Right kidney (tissue), 1 donor: ENCODE data around the gene DOK3.

ENCODE experiments used
- DNase-seq: peaks from one replicate; pipeline ENCODE4 v3.0.0-alpha.2; 2016

The DOK3 gene

DNA sequence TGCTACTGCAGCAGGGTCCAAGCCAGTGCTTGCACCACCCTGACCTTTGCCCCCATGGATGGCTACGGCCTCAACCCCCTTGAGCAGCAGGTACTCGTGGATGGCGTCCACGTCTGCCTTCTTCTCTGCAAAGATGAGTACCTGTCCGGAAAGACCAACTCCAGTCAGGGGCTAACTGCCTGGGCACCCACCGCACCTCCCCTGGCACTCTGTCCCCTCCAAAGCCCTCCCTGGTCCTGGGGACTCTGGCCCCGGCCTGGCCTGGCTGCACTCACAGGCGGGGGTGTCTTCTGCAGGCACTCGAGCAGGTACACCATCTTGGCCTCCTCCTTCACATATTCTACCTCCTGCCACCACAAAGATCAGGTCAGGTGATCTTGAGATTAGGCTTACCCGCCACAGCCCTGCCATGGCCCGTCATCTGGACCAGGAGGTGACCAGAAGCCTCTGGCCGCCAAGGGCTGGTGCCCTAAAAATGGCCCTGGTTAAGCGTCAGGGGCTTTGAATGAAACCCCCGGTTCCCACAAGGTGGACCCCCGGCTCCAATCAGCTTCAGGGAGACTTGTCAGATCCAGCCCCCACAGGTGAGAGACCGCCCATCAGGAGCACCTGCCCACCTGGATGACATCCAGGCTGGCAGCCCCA lies 3.2 kb upstream of the DOK3 start:
- no peak for DNase-seq

DNA sequence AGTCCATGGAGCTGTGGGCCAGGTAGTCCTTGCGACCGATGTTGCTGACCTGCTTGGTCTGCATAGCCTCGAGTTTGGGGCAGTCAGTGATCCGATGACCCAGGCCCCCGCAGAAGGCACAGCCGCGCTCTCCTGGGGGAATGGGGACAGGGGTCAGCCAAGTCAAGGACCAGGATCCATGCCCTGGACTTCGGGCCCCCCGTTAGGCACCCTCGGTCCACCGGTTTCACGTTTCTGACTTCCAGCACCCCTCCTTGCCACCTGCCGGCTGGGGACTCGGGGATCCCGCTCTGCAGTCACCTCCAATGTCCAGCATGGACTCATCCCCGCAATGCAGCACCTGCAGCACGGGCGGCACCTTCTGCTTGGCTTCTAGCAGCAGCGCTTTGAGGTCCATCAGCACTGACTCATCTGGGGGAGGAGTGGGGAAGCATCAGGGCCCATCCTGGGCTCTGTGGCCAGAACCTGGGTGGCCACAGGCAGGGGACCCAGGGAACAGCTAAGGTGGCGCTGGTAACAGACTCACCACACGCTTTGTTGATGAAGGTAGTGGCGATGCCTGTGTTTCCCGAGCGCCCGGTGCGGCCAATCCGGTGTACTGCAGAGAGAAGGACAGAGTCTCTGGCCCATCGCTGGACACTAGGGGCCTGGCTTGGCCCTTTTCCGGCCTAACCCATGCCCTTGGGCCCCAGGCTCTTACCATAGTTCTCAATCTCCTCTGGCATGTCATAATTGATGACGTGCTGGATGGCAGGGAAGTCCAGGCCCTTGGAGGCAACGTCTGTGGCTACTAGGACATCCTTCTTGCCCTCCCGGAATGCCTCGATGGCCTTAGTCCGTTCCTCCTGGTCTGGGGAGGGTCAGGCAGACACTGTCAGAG lies 2.4 kb upstream of the DOK3 start:
- no peak for DNase-seq

DNA sequence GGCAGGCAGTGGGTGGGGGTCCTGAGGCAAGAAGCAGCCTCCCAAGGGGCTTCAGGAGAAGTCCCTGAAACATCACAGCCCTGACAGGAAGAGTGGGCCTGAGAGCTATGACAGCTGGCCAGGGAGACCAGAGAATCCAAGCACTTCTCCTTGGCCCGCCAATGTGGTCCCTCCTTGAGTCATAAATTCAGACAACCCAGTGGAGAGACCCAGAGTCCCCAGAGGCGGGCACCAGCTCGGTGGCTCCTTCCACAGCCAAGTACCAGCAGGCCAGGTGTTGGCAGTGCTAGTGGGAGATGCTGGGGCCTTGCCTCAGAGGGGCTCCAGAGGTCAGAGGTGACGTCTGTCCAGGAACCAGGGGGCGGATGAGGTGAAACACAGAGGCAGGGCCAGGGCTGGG lies 1.6 kb upstream of the DOK3 start:
- DNase-seq = no peak

DNA sequence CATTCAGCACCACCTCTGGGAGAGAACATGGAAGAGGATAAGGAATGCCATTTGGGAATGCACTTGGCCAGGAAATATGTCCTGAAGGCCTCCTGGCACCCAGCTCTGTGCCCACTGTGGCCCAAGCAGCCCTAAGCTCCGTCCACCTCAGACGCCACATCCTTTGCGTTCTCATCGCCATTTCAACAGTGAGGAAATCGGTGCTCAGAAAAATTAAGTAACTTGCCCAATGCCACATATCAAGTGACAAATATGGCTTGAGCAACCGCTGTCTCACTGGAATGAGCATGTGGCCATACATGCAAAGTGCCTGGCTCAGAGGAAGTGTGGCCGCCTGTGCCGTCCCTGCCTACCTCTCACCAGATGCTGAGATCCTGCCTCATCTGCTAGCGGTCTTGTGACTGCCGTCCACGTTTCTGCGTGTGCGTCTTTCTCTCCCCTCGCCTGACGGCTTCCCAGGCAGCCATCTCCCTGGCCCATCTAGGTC lies 984 bp upstream of the DOK3 start:
- DNase-seq = no peak

DNA sequence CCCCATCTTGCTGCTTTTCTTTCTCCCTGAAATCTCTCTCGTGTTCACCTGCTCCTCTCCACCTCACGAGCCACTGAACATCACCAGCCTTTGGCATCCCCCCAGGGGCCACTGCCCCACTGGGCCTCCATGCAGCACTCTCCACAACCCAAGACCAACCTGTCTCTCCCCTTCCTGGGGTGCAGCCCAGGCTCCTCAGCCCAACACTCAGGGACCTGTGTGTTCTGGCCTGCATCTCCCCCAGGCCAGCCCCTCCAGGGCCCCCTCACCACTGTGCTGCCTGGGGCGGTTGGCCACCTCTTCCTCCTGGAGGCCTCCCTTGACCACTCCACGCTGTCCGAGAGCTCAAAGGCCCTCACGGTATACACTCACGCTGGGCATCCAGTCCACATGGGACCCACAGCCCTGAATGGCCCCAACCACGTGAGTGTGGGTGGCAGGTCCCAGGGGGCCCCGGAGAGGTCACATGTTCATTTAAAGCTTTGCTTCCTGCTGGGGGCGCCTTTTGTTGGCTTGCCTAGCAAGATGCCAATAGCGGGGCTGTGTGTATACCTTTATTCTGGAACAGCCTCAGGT lies 453 bp upstream of the DOK3 start:
- DNase-seq = no peak

GRCh38 chr5:177508837-177509236 lies 789 bp downstream of the DOK3 start:
- no peak for DNase-seq

- DNase-seq = no peak
Observed at GRCh38 chr5:177508221-177508611, 1.4 kb downstream of the DOK3 start.

GRCh38 chr5:177507596-177508220 lies 1.9 kb downstream of the DOK3 start:
- no peak for DNase-seq

DNA sequence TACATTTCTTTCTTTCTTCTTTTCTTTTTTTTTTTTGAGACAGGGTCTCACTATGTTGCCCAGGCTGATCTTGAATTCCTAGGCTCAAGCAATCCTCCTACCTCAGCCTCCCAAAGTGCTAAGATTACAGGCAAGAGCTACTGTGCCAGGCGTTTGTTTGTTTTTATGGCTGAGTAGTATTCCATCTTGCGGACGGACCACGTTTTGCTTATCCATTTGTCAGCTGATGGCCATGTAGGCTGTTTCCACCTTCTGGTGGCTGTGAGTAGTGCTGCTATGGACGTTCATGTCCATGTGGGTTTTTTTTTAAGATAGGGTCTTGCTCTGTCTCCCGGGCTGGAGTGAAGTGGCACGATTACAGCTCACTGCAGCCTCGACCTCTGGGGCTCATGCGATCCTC lies 2.5 kb downstream of the DOK3 start:
- DNase-seq = no peak

DNA sequence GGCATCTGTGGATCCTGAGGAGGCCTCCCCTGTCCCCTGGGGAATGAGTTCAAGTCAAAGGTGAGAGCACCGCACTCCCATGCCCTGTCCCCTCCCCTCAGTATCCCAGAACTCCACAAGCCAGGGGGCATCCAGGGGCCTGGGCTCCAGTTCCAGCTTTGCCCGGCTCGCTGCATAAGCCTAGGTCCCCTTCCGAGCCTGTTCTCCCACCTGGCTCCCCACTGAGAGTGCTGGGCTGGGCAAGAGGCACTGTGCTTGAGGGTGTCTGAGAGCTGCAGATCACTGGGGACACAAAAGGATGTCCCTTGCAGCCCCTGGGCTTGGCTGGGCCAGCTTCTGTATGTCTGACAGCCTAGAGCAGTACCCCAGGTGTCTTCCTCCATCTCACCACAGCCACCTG lies 4.6 kb downstream of the DOK3 start:
- DNase-seq = no peak

- DNase-seq = no peak
Observed at GRCh38 chr5:177504086-177505056, 5.3 kb downstream of the DOK3 start.

- DNase-seq = no peak
Observed at GRCh38 chr5:177503351-177504085, 6.1 kb downstream of the DOK3 start.

DNA sequence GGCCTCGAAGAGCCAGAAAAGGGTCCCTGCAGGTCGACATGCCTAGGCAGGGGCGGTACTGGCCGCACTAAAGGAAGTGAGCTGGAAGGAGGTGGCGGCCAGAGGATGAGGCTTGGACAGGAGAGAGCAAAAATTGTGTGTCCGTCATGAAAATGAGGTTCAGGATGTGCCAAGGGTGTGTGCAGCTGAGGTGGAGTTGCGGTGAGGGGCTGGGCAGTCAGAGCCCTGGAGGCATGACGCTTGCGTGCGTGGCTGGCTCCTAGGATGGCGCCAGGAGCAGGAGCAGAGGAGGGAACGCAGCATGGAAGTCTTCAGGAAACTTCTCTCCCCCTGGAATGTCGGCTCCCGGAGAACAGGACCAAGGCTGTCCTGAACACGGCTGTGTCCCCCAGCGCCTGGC lies 6.7 kb downstream of the DOK3 start:
- DNase-seq = no peak

DNA sequence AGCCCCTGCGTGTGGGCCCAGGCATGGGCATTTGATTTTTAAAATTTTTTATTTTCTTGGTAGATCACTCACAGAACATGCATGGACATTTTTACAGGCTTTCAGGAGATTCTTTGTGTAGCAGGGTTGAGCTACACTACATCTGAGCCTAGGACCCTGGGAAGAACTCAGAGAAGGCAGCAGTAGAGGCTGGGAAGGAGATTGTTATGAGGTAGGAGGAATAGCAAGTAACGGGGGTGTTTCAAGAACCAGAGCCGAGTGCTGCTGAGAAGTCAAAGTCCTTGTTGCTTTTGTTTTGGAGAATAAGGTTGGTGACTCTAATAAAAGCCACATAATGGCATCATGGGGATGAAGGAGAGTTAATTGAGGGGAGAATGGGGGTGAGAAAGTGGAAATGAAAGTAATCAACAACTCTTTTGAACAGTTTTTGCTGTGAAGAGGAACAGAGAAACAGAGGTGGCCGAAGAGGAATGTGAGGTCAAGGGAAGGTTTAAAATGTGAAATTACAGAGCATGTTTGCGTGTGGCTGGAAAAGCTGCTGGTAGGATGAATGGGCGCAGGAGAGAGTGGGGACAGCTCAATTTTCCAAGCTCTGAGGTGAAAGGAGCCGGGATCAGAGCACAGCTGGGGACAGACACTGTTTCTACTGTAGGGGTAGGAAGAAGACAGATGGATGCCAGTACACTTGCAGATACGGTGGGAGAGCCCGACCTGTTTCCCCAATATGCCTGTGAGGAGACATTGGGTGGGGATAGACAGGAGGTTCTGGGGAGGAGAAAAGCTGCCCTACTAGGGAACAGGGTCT lies 7.5 kb downstream of the DOK3 start:
- DNase-seq = no peak

- peak; percentile 83 for DNase-seq
Observed at GRCh38 chr5:177500685-177501522, 8.7 kb downstream of the DOK3 start.

DNA sequence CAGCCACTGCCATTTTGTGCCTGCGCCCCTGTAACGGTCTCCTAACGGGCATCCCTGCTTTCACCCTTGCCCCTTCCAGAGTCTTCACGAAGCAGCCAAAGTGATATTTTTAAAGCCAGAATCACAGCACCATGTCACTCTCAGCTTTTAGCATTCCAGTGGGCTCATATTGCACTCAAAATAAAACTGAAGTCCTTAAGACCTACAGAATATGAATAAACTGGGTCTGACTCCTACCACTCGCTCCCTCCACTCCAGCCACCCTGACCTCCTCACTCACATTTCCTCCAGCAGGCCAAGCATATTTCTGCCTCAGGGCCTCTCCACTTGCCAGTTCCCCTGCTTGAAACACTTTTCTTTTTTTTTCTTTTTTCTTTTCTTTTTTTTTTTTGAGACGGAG lies 9.8 kb downstream of the DOK3 start:
- DNase-seq = no peak

DNA sequence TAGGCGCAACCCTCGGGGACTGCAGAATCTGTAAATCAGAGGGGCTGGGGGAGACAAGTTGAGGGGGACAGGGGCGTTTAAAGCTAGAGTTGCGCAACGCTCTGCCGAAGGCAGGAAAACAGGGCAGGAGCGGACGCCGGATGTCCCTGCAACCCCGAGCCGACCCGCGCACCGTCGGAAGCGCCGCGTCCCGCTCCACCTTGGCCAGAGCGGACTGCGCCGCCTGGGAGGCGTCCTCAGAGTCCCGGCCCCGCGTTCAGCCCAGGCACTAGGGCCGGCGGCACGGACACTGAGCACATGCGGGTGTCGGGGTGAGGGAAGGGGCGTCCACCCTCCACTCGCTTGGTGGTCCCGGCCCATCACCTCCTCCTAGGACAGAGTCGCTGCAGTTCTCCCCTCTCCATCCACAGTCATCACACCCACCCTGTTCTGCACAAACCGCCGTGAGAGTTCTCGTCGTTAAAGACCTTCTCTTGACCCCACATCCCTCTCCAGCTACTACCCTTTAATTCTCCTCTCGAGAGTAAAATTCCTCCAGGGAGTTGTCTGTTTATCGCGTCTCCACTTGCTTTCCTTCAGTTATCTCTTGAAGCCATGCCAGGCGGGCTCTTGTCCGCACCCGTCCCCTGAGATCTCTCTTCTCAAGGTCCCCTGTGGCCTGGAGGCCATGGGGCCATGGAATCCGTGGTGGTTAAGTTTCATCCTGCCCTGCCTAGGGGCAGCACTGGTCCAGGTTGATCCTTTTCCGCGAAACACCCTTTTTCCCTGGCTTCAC lies 11.4 kb downstream of the DOK3 start:
- DNase-seq = no peak

DNA sequence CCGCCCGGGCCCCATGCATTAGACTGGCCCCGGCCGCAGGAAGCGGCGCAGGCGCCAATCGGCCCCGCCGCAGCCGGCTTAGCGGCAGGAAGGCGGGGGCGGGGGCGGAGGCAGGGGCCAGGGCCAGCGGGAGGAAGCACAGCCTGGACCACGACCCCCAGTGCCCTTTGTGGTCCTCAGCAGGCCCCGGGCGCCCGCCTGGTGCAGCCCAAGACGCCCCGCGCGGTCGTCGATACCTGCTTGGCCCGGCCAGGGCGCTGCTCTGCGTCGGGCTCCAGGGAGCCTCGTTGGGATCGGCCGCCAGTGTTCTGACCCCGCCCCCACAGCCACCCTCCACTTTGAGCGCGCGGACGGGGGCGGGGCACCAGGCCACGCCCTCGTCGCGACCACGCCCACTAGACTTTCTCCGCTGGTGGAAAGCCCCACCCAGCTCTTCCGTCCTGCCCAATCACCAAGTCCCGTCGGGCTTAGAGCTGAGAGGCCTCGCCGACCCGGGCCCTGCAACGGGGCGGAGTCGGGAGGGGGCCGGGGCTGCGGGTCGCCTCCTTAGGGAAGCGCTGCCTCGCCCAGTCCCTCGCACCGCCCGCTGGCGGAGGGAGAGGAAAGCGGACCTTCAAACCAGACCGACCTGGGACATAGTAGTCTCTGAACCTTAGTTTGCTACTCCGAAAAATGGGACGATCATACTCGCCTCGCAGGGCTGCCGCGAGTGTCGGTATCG lies 12.2 kb downstream of the DOK3 start, which contains the start of gene PDLIM7:
TSS of gene PDLIM7 (minus strand) at position 313 of the 721 bp plus-strand sequence. CDS start 1,092 bp downstream, outside the sequence.
- peak; percentile 99 for DNase-seq
